Neural progenitor cell (in vitro differentiated cells): ENCODE results near the gene TAGLN3.

ENCODE experiments used
- EZH2 ChIP-seq: fragments of 200-600 bp; sonication (generic); IDR thresholded peaks from 2 replicates; pipeline ENCODE4 v1.6.1; 2017; ENCODE audit warnings: antibody characterized with exemption, mild to moderate bottlenecking, moderate library complexity
- EZH2phosphoT487 ChIP-seq: fragments of 200-600 bp; sonication (generic); IDR thresholded peaks from 2 replicates; pipeline ENCODE4 v1.6.1; 2017; ENCODE audit warnings: antibody characterized with exemption
- TF ChIP-seq, protein P1 (sequence below): fragments of 200-600 bp; sonication (generic); IDR thresholded peaks from 2 replicates; pipeline ENCODE4 v1.5.1; 2017; ENCODE audit warnings: antibody characterized with exemption, mild to moderate bottlenecking

DNA sequence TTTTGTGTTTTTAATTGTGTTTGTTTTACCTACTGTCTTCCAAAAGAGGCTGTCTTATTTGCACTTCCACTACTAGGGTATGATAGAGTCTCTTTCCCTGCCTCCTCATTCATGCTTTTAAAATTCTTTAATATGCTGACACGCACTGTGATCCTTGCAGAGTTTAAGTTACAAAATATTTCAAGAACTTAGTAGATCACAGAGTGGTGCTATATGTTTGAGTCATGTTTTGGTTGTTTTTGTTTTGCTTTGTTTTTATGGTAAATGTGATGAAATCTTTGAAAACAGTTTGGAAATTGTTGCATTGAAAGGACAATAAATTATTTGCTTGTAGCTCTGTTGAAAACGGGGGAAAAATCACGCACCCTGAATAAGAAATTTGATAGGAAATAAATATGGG, 25.8 kb upstream of the TAGLN3 start:
- TF ChIP-seq, protein P1, sequence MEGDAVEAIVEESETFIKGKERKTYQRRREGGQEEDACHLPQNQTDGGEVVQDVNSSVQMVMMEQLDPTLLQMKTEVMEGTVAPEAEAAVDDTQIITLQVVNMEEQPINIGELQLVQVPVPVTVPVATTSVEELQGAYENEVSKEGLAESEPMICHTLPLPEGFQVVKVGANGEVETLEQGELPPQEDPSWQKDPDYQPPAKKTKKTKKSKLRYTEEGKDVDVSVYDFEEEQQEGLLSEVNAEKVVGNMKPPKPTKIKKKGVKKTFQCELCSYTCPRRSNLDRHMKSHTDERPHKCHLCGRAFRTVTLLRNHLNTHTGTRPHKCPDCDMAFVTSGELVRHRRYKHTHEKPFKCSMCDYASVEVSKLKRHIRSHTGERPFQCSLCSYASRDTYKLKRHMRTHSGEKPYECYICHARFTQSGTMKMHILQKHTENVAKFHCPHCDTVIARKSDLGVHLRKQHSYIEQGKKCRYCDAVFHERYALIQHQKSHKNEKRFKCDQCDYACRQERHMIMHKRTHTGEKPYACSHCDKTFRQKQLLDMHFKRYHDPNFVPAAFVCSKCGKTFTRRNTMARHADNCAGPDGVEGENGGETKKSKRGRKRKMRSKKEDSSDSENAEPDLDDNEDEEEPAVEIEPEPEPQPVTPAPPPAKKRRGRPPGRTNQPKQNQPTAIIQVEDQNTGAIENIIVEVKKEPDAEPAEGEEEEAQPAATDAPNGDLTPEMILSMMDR = no peak
- TF ChIP-seq EZH2 (no peak), EZH2phosphoT487 (no peak)
